ENCODE measurements around the gene WDFY1. TPM values are rescaled to one million over a fixed set of nuclear protein-coding genes. Genes with fewer than 3 reads are reported as not detected.

The WDFY1 gene
- total RNA-seq = 66.0 and 68.7 TPM in 2 replicates
- 48.9 and 54.7 TPM in 2 replicates for polyA plus RNA-seq
- polyA plus RNA-seq (2011; cell fraction: cytosol; rRNA removed) = 34.6 and 37.4 TPM in 2 replicates
- polyA plus RNA-seq (2011; cell fraction: nucleus; rRNA removed) = 134 and 138 TPM in 2 replicates
- 65.7 and 67.9 TPM in 2 replicates for polyA plus RNA-seq (2012)
- 390 and 408 TPM in 2 replicates for polyA minus RNA-seq
- 12.9 TPM for polyA minus RNA-seq (2011; cell fraction: cytosol; rRNA and poly(A)+ RNA removed)
- polyA minus RNA-seq (2011; cell fraction: nucleus; rRNA and poly(A)+ RNA removed) = 164 and 166 TPM in 2 replicates
- Bru-seq, nascent RNA = percentile 87 among the genes with signal in this experiment
- BruChase-seq, experiment 1, labeled RNA remaining after a 6-hour chase = percentile 90 among the genes with signal in this experiment
- BruChase-seq, experiment 2, labeled RNA remaining after a 2-hour chase = percentile 86 among the genes with signal in this experiment
- long read RNA-seq, full-length matches to known transcripts = 83 of 102 reads
- long read RNA-seq, partial matches to known transcripts = 6 of 102 reads
- long read RNA-seq, other reads (novel, unspliced or antisense) = 13 of 102 reads

GRCh38 chr2:223944703-223945531 is at the start of gene WDFY1:
WDFY1 (minus strand) TSS chr2:223945335; CDS start chr2:223945284, 51 bp downstream.
- POLR2A ChIA-PET = no interaction called here
- intact Hi-C loops (cut with micrococcal nuclease) = loop anchor here (1.0 to 10.0 kb wide), 5 partner anchors 8 to 1000 kb away; partner anchors contain the start of genes AP1S3 and MRPL44
- Histone ChIP-seq H3K27ac (ENCODE audit: insufficient read depth, low read depth, low read length) (peak within 1 kb of the TSS; percentile 90), H3K36me3 (ENCODE audit: control insufficient read depth in 2 of 2, extremely low read depth in 1 of 2, insufficient read depth in 2 of 2, low read length in 2 of 2) (no peaks in the 10 kb centered on the region), H3K79me2 (ENCODE audit: control insufficient read depth, insufficient read depth, low read length) (peaks cover 38% of the 10 kb centered on the region), H3K9ac (replicated peaks; ENCODE audit: extremely low read depth, insufficient read depth, low read length) (peak within 1 kb of the TSS; percentile 82), H3K4me2 (ENCODE audit: insufficient read depth, low read length) (peak within 1 kb of the TSS; percentile 85), H3K4me1 (ENCODE audit: control insufficient read depth, extremely low read depth, insufficient read depth, low read length) (peaks cover 23% of the 10 kb centered on the region), H3K9me1 (replicated peaks; ENCODE audit: control insufficient read depth, extremely low read depth, insufficient read depth, low read length) (no peaks in the 10 kb centered on the region), H3K4me3 (replicated peaks in 1 of 3; ENCODE audit: insufficient read depth in 1 of 3, low read depth in 1 of 3, low read length in 3 of 3) (peak within 1 kb of the TSS; percentile 70 to 79 (median 77)), H3K9me3 (replicated peaks; ENCODE audit: control insufficient read depth, insufficient read depth, low read length) (no peaks in the 10 kb centered on the region), H3K27me3 (ENCODE audit: control insufficient read depth in 2 of 2, insufficient read depth in 2 of 2, low read length in 2 of 2) (no peaks in the 10 kb centered on the region), H2AFZ (ENCODE audit: low read depth, low read length) (peak within 1 kb of the TSS; percentile 67), H4K20me1 (replicated peaks; ENCODE audit: control insufficient read depth, extremely low read depth, insufficient read depth, low read length) (no peaks in the 10 kb centered on the region)
- CTCF ChIA-PET = interaction anchor here (0.7 kb wide), 1 partner anchor 21 kb away, joined by 3 read pairs; no protein-coding TSS in a partner anchor
- peak; percentile 87 for DNase-seq (ENCODE audit: low read depth, low spot score)
- BruUV-seq (replicated peaks) = no TSS peak
- TF ChIP-seq MYC (IDR thresholded peaks at IDR 0.05; ENCODE audit: low read depth, low read length) (no peak), POLR2AphosphoS5 (IDR thresholded peaks at IDR 0.05; ENCODE audit: insufficient read depth, low read depth, low read length) (peak; percentile 96), CTCF (IDR thresholded peaks at IDR 0.05; ENCODE audit: extremely low read depth in 1 of 2, insufficient read depth in 1 of 2, low read depth in 1 of 2, low read length in 2 of 2) (no peak), POLR2A (IDR thresholded peaks at IDR 0.05; ENCODE audit: low read depth, low read length) (peak; percentile 90)
- dilution Hi-C loops (cut with MboI; ENCODE audit: extremely low pct_ligation_motif_present, low sequenced_read_pairs) = no loop called here
- FAIRE-seq = peak; percentile 82

Data from endothelial cell of umbilical vein (primary cell).